NCI-H446 (cell line): ENCODE measurements around the gene BGLAP.

Experiments used
- DNase-seq, 2 experiments: peaks; one replicate each; lab custom pipeline; 2025; lab: John Stamatoyannopoulos, UW

Gene BGLAP

GRCh38 chr1:156291226-156292061, 49.5 kb downstream of the BGLAP start:
- no peak for DNase-seq
